Thymus (tissue), 11 donors: ENCODE data around the gene SPATA16. TPM values are rescaled to one million over a fixed set of nuclear protein-coding genes. Genes with fewer than 3 reads are reported as not detected.
"Not testable (repeated sequence)": the region's sequence is repeated elsewhere in the genome, so short reads cannot be mapped to it uniquely, and the experiment has no call there.

ENCODE experiments used
- DNase-seq, 9 donors: peaks; one replicate each; pipeline ENCODE4 v3.0.0-alpha.2; 2013; ENCODE audit warnings: low spot score in 9 of 9, low read depth in 6 of 9, missing footprints in 1 of 9
- H3K27ac ChIP-seq, 2 donors: one replicate each; pipeline ENCODE4 v1.5.1; 2013; ENCODE audit warnings: control low read depth in 1 of 2, low read depth in 1 of 2, low read length in 1 of 2, mild to moderate bottlenecking in 1 of 2, moderate library complexity in 1 of 2
- H3K27me3 ChIP-seq, 2 donors: one replicate each; pipeline ENCODE4 v1.5.1; 2013; ENCODE audit warnings: low read length in 1 of 2; ENCODE audit not compliant: control insufficient read depth in 2 of 2, insufficient read depth in 1 of 2
- H3K36me3 ChIP-seq, 2 donors: one replicate each; pipeline ENCODE4 v1.5.1; 2013; ENCODE audit warnings: low read length in 1 of 2, mild to moderate bottlenecking in 1 of 2, moderate library complexity in 1 of 2; ENCODE audit not compliant: control insufficient read depth in 2 of 2, insufficient read depth in 2 of 2
- H3K4me1 ChIP-seq, 2 donors: one replicate each; pipeline ENCODE4 v1.5.1; 2013; ENCODE audit warnings: low read length in 2 of 2; ENCODE audit not compliant: control insufficient read depth in 2 of 2, insufficient read depth in 2 of 2
- H3K4me3 ChIP-seq, 2 donors: one replicate each; pipeline ENCODE4 v1.5.1; 2013; ENCODE audit warnings: low read length in 2 of 2, control low read depth in 1 of 2, mild to moderate bottlenecking in 1 of 2
- H3K9me3 ChIP-seq, 2 donors: one replicate each; pipeline ENCODE4 v1.5.1; 2013; ENCODE audit warnings: low read length in 1 of 2, mild to moderate bottlenecking in 1 of 2; ENCODE audit not compliant: control insufficient read depth in 2 of 2, insufficient read depth in 1 of 2
- WGBS: extraction: QIAGEN DNeasy Blood & Tissue Kit; methylation state at CpG from one replicate; pipeline ENCODE4 v1.1.7; 2013; 5-methylcytosine and 5-hydroxymethylcytosine counted together
- polyA plus RNA-seq: library from polyadenylated mRNA; stranded (reverse); fragments of 200-250 nt; gene quantifications from one replicate; pipeline ENCODE4 v1.2.3, GENCODE V29; 2013
- total RNA-seq: library from RNA; stranded (reverse); fragments of 120-200 nt; gene quantifications from one replicate; pipeline ENCODE4 v1.2.4, GENCODE V29; 2013
- donor health status: healthy.

The SPATA16 gene
- total and polyA plus RNA-seq, 2 donors, result 0.02 TPM; not detected in 1

DNA sequence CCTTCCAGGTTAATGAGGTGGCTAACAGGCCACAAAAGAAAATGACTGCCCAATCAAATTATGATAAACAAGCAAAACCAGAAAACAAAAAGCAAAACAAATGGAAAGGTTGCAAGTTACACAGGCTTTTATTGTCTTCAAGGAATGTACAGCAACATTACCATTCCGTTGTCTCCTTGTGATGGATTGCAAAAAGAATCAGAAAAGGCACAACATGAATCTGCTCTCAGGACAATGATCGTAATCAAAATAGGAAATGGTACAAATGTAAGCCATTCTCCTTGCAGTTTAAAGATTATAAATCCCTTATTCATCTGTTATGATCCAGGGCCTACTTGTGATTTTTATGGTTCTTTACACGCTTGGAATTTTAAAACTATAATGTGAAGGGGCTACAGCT is 264.7 kb downstream of the SPATA16 start:
- Histone ChIP-seq H3K4me1 (no peaks in the 10 kb centered on the region), H3K27me3 (no peaks in the 10 kb centered on the region), H3K9me3 (no peaks in the 10 kb centered on the region), H3K36me3 (no peaks in the 10 kb centered on the region), H3K4me3 (no peak overlapping the region), H3K27ac (no peak overlapping the region)
- WGBS, result 82% methylated on average over 3 of the region's 3 CpGs
- no peak for DNase-seq

DNA sequence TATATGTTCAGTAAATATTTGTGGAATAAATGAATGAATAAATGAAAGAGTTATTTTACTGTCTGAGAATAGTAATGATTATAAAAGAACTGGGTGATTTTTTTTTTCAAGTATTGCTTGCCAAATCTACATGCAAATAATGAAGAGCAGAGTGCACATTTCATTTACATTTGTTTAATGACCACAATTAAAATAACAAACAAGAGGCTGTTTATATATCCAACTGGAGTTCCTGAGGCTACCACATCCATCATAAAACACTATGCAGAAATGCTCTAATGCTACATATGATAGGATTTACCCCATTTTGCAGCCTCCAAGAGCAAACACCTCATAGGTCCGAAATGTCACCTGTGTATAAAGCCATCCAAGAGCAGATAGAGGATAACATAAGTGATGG is 266.0 kb downstream of the SPATA16 start:
- Histone ChIP-seq H3K36me3 (no peaks in the 10 kb centered on the region), H3K4me1 (no peaks in the 10 kb centered on the region), H3K4me3 (no peak overlapping the region), H3K27me3 (no peaks in the 10 kb centered on the region), H3K9me3 (no peaks in the 10 kb centered on the region), H3K27ac (no peak overlapping the region)
- WGBS, result 96% methylated on average over 1 of the region's 1 CpG
- no peak for DNase-seq

- no peaks in the 10 kb centered on the region for H3K9me3 ChIP-seq
- no peak overlapping the region for H3K4me3 ChIP-seq
- H3K27ac ChIP-seq, result no peak overlapping the region
- no peaks in the 10 kb centered on the region for H3K36me3 ChIP-seq
- WGBS, result 56% methylated on average over 3 of the region's 3 CpGs
- no peaks in the 10 kb centered on the region for H3K4me1 ChIP-seq
- no peak for DNase-seq
- H3K27me3 ChIP-seq, result no peaks in the 10 kb centered on the region
Measured at GRCh38 chr3:172869784-172870518, 271.1 kb downstream of the SPATA16 start.

- H3K27ac ChIP-seq, result no peak overlapping the region
- H3K36me3 ChIP-seq, result no peaks in the 10 kb centered on the region
- H3K9me3 ChIP-seq, result no peaks in the 10 kb centered on the region
- H3K4me3 ChIP-seq, result no peak overlapping the region
- WGBS, result 75% methylated on average over 3 of the region's 3 CpGs
- DNase-seq, result no peak
- no peaks in the 10 kb centered on the region for H3K4me1 ChIP-seq
- no peaks in the 10 kb centered on the region for H3K27me3 ChIP-seq
Measured at GRCh38 chr3:172869368-172869771, 271.7 kb downstream of the SPATA16 start.

DNA sequence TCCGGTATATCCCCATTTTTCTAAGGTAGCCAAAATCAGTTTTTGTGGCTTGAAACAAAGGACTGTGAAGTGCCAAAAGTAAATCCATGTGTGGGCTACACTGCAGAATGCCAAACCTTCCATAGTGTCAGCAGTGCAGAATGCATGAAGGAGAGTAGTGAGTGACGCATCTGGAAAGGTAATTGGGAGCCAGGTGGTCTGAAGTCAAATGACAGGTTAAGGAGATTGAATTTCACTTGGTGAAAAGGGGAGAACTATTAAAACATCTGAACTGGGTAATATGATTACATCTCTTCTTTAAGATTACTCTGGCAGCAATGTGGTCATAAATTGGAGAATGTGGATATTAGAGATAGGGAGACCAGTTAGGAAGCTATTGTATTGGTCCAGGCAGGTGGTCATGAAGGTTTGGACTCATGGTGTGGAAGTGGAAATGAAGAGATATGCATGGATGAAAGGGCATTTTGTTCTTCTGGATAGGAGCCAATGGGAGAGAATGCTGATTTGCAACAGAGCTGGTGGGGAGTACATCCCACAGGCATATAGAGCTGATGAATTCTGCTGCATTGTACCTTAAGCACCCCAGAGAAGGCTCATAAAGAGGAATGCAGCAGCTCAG is 272.3 kb downstream of the SPATA16 start:
- 90% methylated on average over 2 of the region's 2 CpGs for WGBS
- H3K9me3 ChIP-seq, result no peaks in the 10 kb centered on the region
- no peaks in the 10 kb centered on the region for H3K4me1 ChIP-seq
- no peak overlapping the region for H3K4me3 ChIP-seq
- peak in 1 of 9 donors; percentile 1 for DNase-seq
- no peaks in the 10 kb centered on the region for H3K27me3 ChIP-seq
- H3K36me3 ChIP-seq, result no peaks in the 10 kb centered on the region
- no peak overlapping the region for H3K27ac ChIP-seq

GRCh38 chr3:172866726-172867350 is 274.2 kb downstream of the SPATA16 start:
- H3K36me3 ChIP-seq, H3K27ac ChIP-seq, H3K4me3 ChIP-seq, H3K9me3 ChIP-seq, DNase-seq, H3K4me1 ChIP-seq, H3K27me3 ChIP-seq: not testable (repeated sequence)
- WGBS, result 96% methylated on average over 38 of the region's 38 CpGs

GRCh38 chr3:172859041-172859440 is 282.0 kb downstream of the SPATA16 start:
- WGBS, result 97% methylated on average over 2 of the region's 2 CpGs
- H3K36me3 ChIP-seq, result no peaks in the 10 kb centered on the region
- H3K4me1 ChIP-seq, result no peaks in the 10 kb centered on the region

GRCh38 chr3:172856795-172857742 is 284.0 kb downstream of the SPATA16 start:
- whole genome bisulfite sequencing, result 87% methylated on average over 4 of the region's 4 CpGs
- no peak for DNase-seq

More at GRCh38 chr3:172859041-172859440, 282.0 kb downstream of the SPATA16 start:
- Histone ChIP-seq H3K4me3 (no peak overlapping the region), H3K27me3 (no peaks in the 10 kb centered on the region), H3K27ac (no peak overlapping the region), H3K9me3 (no peaks in the 10 kb centered on the region)
- DNase-seq, result no peak

More at GRCh38 chr3:172856795-172857742, 284.0 kb downstream of the SPATA16 start:
- H3K27ac ChIP-seq, result no peak overlapping the region
- no peaks in the 10 kb centered on the region for H3K27me3 ChIP-seq
- no peaks in the 10 kb centered on the region for H3K36me3 ChIP-seq
- no peaks in the 10 kb centered on the region for H3K9me3 ChIP-seq
- no peaks in the 10 kb centered on the region for H3K4me1 ChIP-seq
- H3K4me3 ChIP-seq, result no peak overlapping the region
